ENCODE data around the gene ZMYND8. TPM values are rescaled to one million over a fixed set of nuclear protein-coding genes. Genes with fewer than 3 reads are reported as not detected.

Gene ZMYND8
- total RNA-seq, 1 experiment from 2014 or later, result 50.7 TPM

- TF ChIP-seq SIN3A (IDR thresholded peaks at IDR 0.05; ENCODE audit: borderline replicate concordance, insufficient read depth, low read depth, low read length) (no peak), TCF7L2 (IDR thresholded peaks at IDR 0.05; ENCODE audit: low read depth, low read length) (no peak), REST (IDR thresholded peaks at IDR 0.05; ENCODE audit: insufficient read depth in 1 of 2, low read depth in 2 of 2, low read length in 1 of 2) (no peak), CTCF (IDR thresholded peaks at IDR 0.05) (no peak), POLR2AphosphoS5 (IDR thresholded peaks at IDR 0.05; ENCODE audit: low read depth, low read length) (no peak)
- Histone ChIP-seq H3K9me3 (ENCODE audit: control insufficient read depth, insufficient read depth, low read depth, low read length) (no peaks in the 10 kb centered on the region), H3K4me1 (ENCODE audit: control insufficient read depth, insufficient read depth, low read length) (peaks cover 56% of the 10 kb centered on the region), H3K27me3 (ENCODE audit: control insufficient read depth, insufficient read depth, low read length) (no peaks in the 10 kb centered on the region), H3K4me3 (ENCODE audit: low read depth in 2 of 2, low read length in 2 of 2) (no peak overlapping the region), H3K36me3 (ENCODE audit: control insufficient read depth, insufficient read depth, low read length) (0 out of 2 replicates have a peak, but pooled peaks cover 4% of the 10 kb centered on the region), H3K27ac (ENCODE audit: low read length) (peak overlapping the region; percentile 97)
- ChIA-PET POLR2A (no interaction called here), CTCF (no interaction called here)
- no peak for ATAC-seq
- no peak for DNase-seq (ENCODE audit: low read depth, low spot score)
- in situ Hi-C loops (cut with HindIII; ENCODE audit: low pct_unique_long_range_greater_than_20kb, low sequenced_read_pairs), result no loop called here
- intact Hi-C loops (cut with micrococcal nuclease; ENCODE audit: unreplicated experiment), result loop anchor here (10.0 kb wide), 2 partner anchors 59 to 229 kb away; partner anchors contain the start of gene NCOA3
- BruUV-seq (replicated peaks), result no TSS peak
Observed at GRCh38 chr20:47276251-47276650, 80.2 kb downstream of the ZMYND8 start.

GRCh38 chr20:47275548-47275947, 81.0 kb downstream of the ZMYND8 start:
- DNase-seq (ENCODE audit: low read depth, low spot score) (no peak), ATAC-seq (no peak)
- intact Hi-C loops (cut with micrococcal nuclease; ENCODE audit: unreplicated experiment), result loop anchor here (10.0 kb wide), 2 partner anchors 59 to 229 kb away; partner anchors contain the start of gene NCOA3
- Histone ChIP-seq H3K36me3 (ENCODE audit: control insufficient read depth, insufficient read depth, low read length) (0 out of 2 replicates have a peak, but pooled peaks cover 4% of the 10 kb centered on the region), H3K4me3 (ENCODE audit: low read depth in 2 of 2, low read length in 2 of 2) (no peak overlapping the region), H3K27ac (ENCODE audit: low read length) (peak overlapping the region; percentile 97), H3K27me3 (ENCODE audit: control insufficient read depth, insufficient read depth, low read length) (no peaks in the 10 kb centered on the region), H3K9me3 (ENCODE audit: control insufficient read depth, insufficient read depth, low read depth, low read length) (no peaks in the 10 kb centered on the region), H3K4me1 (ENCODE audit: control insufficient read depth, insufficient read depth, low read length) (peaks cover 56% of the 10 kb centered on the region)
- CTCF ChIA-PET, result interaction anchor here (5.9 kb wide), 1 partner anchor 107 kb away, joined by 97 read pairs; no protein-coding TSS in a partner anchor
- in situ Hi-C loops (cut with HindIII; ENCODE audit: low pct_unique_long_range_greater_than_20kb, low sequenced_read_pairs), result no loop called here
- TF ChIP-seq SIN3A (IDR thresholded peaks at IDR 0.05; ENCODE audit: borderline replicate concordance, insufficient read depth, low read depth, low read length) (no peak), REST (IDR thresholded peaks at IDR 0.05; ENCODE audit: insufficient read depth in 1 of 2, low read depth in 2 of 2, low read length in 1 of 2) (no peak), CTCF (IDR thresholded peaks at IDR 0.05) (no peak), TCF7L2 (IDR thresholded peaks at IDR 0.05; ENCODE audit: low read depth, low read length) (no peak), POLR2AphosphoS5 (IDR thresholded peaks at IDR 0.05; ENCODE audit: low read depth, low read length) (no peak)
- POLR2A ChIA-PET, result interaction anchor here (0.6 to 0.7 kb wide), 2 partner anchors 291 to 736 kb away, joined by 5 to 6 read pairs; no protein-coding TSS in a partner anchor
- no TSS peak for BruUV-seq (replicated peaks)

Measured in Panc1 (cell line).